Neural cell (in vitro differentiated cells): ENCODE data around the gene CREB3L2. TPM values are rescaled to one million over a fixed set of nuclear protein-coding genes. Genes with fewer than 3 reads are reported as not detected.

Experiments
- H2AFZ ChIP-seq: fragments of 200-600, 300-800 bp; sonication (generic), shearing (Covaris generic); 2 replicates; pipeline ENCODE4 v1.6.0; 2014; ENCODE audit warnings: low read depth, mild to moderate bottlenecking, antibody characterized with exemption, low read length, moderate library complexity
- H3F3A ChIP-seq: fragments of 200-600 bp; shearing (Covaris generic); 2 replicates; pipeline ENCODE4 v1.6.1; 2016; ENCODE audit warnings: mild to moderate bottlenecking, moderate library complexity, mixed read lengths, antibody characterized with exemption, low read length; ENCODE audit not compliant: insufficient read depth, poor library complexity, severe bottlenecking
- H3K27ac ChIP-seq: fragments of 200-600, 300-800 bp; sonication (generic), shearing (Covaris generic); 2 replicates; pipeline ENCODE4 v1.5.1; 2014; ENCODE audit warnings: mild to moderate bottlenecking, low read length, moderate library complexity
- H3K27me3 ChIP-seq: fragments of 300-800, 200-600 bp; sonication (generic), shearing (Covaris generic); 2 replicates; pipeline ENCODE4 v1.6.0; 2014; ENCODE audit warnings: mild to moderate bottlenecking, low read depth, low read length, moderate library complexity; ENCODE audit not compliant: insufficient read depth
- H3K36me3 ChIP-seq: fragments of 300-800, 200-600 bp; sonication (generic), shearing (Covaris generic); 2 replicates; pipeline ENCODE4 v1.5.1; 2014; ENCODE audit warnings: mild to moderate bottlenecking, antibody characterized with exemption, low read length, moderate library complexity; ENCODE audit not compliant: insufficient read depth
- H3K4me2 ChIP-seq: fragments of 300-800, 200-600 bp; sonication (generic), shearing (Covaris generic); 2 replicates; pipeline ENCODE4 v1.6.0; 2014; ENCODE audit warnings: mild to moderate bottlenecking, low read length
- H3K4me3 ChIP-seq: fragments of 300-800, 200-600 bp; sonication (generic), shearing (Covaris generic); 2 replicates; pipeline ENCODE4 v1.5.1; 2014; ENCODE audit warnings: mild to moderate bottlenecking, low read length, moderate library complexity
- H3K79me2 ChIP-seq: fragments of 200-600 bp; shearing (Covaris generic); replicated peaks from 2 replicates; pipeline ENCODE4 v1.6.0; 2014; ENCODE audit warnings: mild to moderate bottlenecking, low read length, moderate library complexity; ENCODE audit not compliant: insufficient read depth
- H3K9ac ChIP-seq: fragments of 300-800, 200-600 bp; sonication (generic), shearing (Covaris generic); 2 replicates; pipeline ENCODE4 v1.6.1; 2016; ENCODE audit warnings: mild to moderate bottlenecking, low read length, mixed read lengths
- H3K9me2 ChIP-seq: fragments of 200-600 bp; shearing (Covaris generic); 2 replicates; pipeline ENCODE4 v1.6.1; 2016; ENCODE audit warnings: mild to moderate bottlenecking, low read length, mixed read lengths; ENCODE audit not compliant: insufficient read depth
- H3K9me3 ChIP-seq: fragments of 200-600, 300-800 bp; sonication (generic), shearing (Covaris generic); 2 replicates; pipeline ENCODE4 v1.6.1; 2016; ENCODE audit warnings: mild to moderate bottlenecking, mixed run types, low read length, moderate library complexity, mixed read lengths
- H4K20me1 ChIP-seq: fragments of 200-600 bp; shearing (Covaris generic); 2 replicates; pipeline ENCODE4 v1.6.1; 2016; ENCODE audit warnings: mild to moderate bottlenecking, mixed run types; ENCODE audit not compliant: insufficient read depth
- EP300 ChIP-seq: fragments of 450-650 bp; conservative IDR thresholded peaks from 2 replicates; pipeline ENCODE4 v1.6.1; 2014; ENCODE audit warnings: antibody characterized with exemption, mild to moderate bottlenecking, moderate library complexity; ENCODE audit not compliant: poor library complexity, severe bottlenecking
- EZH2 ChIP-seq: fragments of 200-600, 300-800 bp; shearing (Covaris generic), sonication (generic); IDR thresholded peaks from 2 replicates; pipeline ENCODE4 v1.6.1; 2014; ENCODE audit warnings: antibody characterized with exemption, low read length, borderline replicate concordance, mild to moderate bottlenecking; ENCODE audit not compliant: insufficient read depth, poor library complexity, severe bottlenecking
- MXI1 ChIP-seq: fragments of 450-650 bp; conservative IDR thresholded peaks from 2 replicates; pipeline ENCODE4 v1.6.1; 2014; ENCODE audit warnings: antibody characterized with exemption, mild to moderate bottlenecking; ENCODE audit not compliant: poor library complexity, severe bottlenecking
- POLR2AphosphoS5 ChIP-seq: IDR thresholded peaks from 2 replicates; pipeline ENCODE4 v1.6.1; 2012
- RAD21 ChIP-seq: fragments of 450-650 bp; conservative IDR thresholded peaks from 2 replicates; pipeline ENCODE4 v1.6.1; 2014; ENCODE audit warnings: antibody characterized with exemption, mild to moderate bottlenecking, moderate library complexity
- SMC3 ChIP-seq: fragments of 450-650 bp; conservative IDR thresholded peaks from 2 replicates; pipeline ENCODE4 v1.6.1; 2014; ENCODE audit warnings: antibody characterized with exemption, mild to moderate bottlenecking, moderate library complexity; ENCODE audit not compliant: poor library complexity
- TAF1 ChIP-seq: IDR thresholded peaks from 2 replicates; pipeline ENCODE4 v1.6.1; 2012; ENCODE audit warnings: low read depth
- polyA plus RNA-seq: library from polyadenylated mRNA; depleted of rRNA; stranded (reverse); fragments of >200 nt; gene quantifications from 2 replicates; pipeline ENCODE4 v1.2.3, GENCODE V29; 2014
- TF ChIP-seq, protein P1 (sequence below): fragments of 450-650 bp; IDR thresholded peaks from 2 replicates; pipeline ENCODE4 v1.5.1; 2014; ENCODE audit warnings: antibody characterized with exemption, mild to moderate bottlenecking, moderate library complexity; ENCODE audit not compliant: poor library complexity, severe bottlenecking
- TF ChIP-seq, protein P2 (sequence below): IDR thresholded peaks from 2 replicates; pipeline ENCODE4 v1.6.1; 2012; ENCODE audit warnings: borderline replicate concordance

The CREB3L2 gene
- polyA plus RNA-seq, 1 donor from 2014 or later: 1.5 TPM

DNA sequence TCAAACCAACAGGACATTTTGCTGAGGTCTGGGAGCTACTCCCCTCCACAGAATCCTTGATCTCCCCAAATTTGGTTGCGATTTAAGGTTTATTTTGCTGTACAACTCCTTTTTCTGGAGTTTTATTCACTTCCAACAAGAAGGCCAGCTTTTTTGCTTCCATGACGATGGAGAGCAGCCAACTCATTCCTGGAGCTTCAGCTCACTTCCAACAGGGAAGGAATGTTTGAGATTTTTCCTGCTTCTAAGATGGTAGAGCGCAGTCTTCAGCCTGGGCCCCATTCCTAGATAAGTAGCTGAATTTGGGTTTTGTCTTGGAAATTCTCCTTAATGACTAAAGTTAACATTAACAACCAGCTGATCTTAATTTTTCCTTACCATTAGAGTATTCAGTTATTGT is 30.9 kb upstream of the CREB3L2 start:
- Histone ChIP-seq H3K9ac (no peak overlapping the region), H3K4me2 (no peak overlapping the region), H3K79me2 (no peaks in the 10 kb centered on the region), H3F3A (no peaks in the 10 kb centered on the region), H3K27ac (no peak overlapping the region), H4K20me1 (no peaks in the 10 kb centered on the region), H3K36me3 (no peaks in the 10 kb centered on the region), H3K9me3 (no peaks in the 10 kb centered on the region), H2AFZ (no peak overlapping the region), H3K27me3 (no peaks in the 10 kb centered on the region), H3K9me2 (no peaks in the 10 kb centered on the region), H3K4me3 (no peak overlapping the region)
- TF ChIP-seq EZH2 (no peak), MXI1 (no peak), RAD21 (no peak), EP300 (no peak), SMC3 (no peak), TAF1 (no peak), POLR2AphosphoS5 (no peak)
- TF ChIP-seq, protein P1, sequence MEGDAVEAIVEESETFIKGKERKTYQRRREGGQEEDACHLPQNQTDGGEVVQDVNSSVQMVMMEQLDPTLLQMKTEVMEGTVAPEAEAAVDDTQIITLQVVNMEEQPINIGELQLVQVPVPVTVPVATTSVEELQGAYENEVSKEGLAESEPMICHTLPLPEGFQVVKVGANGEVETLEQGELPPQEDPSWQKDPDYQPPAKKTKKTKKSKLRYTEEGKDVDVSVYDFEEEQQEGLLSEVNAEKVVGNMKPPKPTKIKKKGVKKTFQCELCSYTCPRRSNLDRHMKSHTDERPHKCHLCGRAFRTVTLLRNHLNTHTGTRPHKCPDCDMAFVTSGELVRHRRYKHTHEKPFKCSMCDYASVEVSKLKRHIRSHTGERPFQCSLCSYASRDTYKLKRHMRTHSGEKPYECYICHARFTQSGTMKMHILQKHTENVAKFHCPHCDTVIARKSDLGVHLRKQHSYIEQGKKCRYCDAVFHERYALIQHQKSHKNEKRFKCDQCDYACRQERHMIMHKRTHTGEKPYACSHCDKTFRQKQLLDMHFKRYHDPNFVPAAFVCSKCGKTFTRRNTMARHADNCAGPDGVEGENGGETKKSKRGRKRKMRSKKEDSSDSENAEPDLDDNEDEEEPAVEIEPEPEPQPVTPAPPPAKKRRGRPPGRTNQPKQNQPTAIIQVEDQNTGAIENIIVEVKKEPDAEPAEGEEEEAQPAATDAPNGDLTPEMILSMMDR: no peak
- TF ChIP-seq, protein P2, sequence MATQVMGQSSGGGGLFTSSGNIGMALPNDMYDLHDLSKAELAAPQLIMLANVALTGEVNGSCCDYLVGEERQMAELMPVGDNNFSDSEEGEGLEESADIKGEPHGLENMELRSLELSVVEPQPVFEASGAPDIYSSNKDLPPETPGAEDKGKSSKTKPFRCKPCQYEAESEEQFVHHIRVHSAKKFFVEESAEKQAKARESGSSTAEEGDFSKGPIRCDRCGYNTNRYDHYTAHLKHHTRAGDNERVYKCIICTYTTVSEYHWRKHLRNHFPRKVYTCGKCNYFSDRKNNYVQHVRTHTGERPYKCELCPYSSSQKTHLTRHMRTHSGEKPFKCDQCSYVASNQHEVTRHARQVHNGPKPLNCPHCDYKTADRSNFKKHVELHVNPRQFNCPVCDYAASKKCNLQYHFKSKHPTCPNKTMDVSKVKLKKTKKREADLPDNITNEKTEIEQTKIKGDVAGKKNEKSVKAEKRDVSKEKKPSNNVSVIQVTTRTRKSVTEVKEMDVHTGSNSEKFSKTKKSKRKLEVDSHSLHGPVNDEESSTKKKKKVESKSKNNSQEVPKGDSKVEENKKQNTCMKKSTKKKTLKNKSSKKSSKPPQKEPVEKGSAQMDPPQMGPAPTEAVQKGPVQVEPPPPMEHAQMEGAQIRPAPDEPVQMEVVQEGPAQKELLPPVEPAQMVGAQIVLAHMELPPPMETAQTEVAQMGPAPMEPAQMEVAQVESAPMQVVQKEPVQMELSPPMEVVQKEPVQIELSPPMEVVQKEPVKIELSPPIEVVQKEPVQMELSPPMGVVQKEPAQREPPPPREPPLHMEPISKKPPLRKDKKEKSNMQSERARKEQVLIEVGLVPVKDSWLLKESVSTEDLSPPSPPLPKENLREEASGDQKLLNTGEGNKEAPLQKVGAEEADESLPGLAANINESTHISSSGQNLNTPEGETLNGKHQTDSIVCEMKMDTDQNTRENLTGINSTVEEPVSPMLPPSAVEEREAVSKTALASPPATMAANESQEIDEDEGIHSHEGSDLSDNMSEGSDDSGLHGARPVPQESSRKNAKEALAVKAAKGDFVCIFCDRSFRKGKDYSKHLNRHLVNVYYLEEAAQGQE: no peak

DNA sequence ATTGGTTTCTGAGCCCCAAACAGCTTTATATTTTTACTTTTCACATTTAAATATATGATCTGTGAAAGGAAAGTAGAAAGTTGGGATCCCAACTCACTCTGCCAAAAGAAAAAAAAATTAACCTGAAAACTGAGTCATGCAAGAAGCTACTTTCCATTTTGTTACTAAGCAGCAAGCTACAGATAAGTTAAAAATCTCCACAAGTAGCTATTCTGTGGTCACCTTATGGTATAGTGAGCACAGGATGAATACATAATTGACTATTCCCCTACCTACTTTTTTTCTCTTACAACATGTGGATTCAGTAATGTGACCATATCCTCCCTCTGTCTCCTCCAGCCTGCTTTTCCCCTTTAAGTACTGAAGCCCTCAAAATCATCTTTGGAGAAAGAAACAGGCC is 30.3 kb upstream of the CREB3L2 start:
- no peaks in the 10 kb centered on the region for H3K9me3 ChIP-seq
- H3K36me3 ChIP-seq: no peaks in the 10 kb centered on the region
- H3K4me2 ChIP-seq: no peak overlapping the region
- H3K27ac ChIP-seq: no peak overlapping the region
- no peaks in the 10 kb centered on the region for H3K79me2 ChIP-seq
- TF ChIP-seq POLR2AphosphoS5 (no peak), MXI1 (no peak), SMC3 (no peak), TAF1 (no peak), EP300 (no peak), RAD21 (no peak)
- TF ChIP-seq, protein P2: no peak
- TF ChIP-seq, protein P1: no peak
- H3K4me3 ChIP-seq: no peak overlapping the region
- H3K9me2 ChIP-seq: no peaks in the 10 kb centered on the region
- H2AFZ ChIP-seq: no peak overlapping the region
- H3K9ac ChIP-seq: no peak overlapping the region
- H3F3A ChIP-seq: no peaks in the 10 kb centered on the region
- H4K20me1 ChIP-seq: no peaks in the 10 kb centered on the region
- no peaks in the 10 kb centered on the region for H3K27me3 ChIP-seq
